ENCODE data around the gene CXCL8.
"Not testable (repeated sequence)": the region's sequence is repeated elsewhere in the genome, so short reads cannot be mapped to it uniquely, and the experiment has no call there.

Gene CXCL8

GRCh38 chr4:73744203-73744602 lies 3.8 kb downstream of the CXCL8 start:
- no peak for DNase-seq

GRCh38 chr4:73750730-73751129 lies 10.4 kb downstream of the CXCL8 start:
- no peak for DNase-seq

- no peak for DNase-seq
Measured at GRCh38 chr4:73751166-73751565, 10.8 kb downstream of the CXCL8 start.

- no peak for DNase-seq
Measured at GRCh38 chr4:73751830-73752229, 11.5 kb downstream of the CXCL8 start.

- DNase-seq, result no peak
Measured at GRCh38 chr4:73752424-73752823, 12.1 kb downstream of the CXCL8 start.

- DNase-seq, result no peak
Measured at GRCh38 chr4:73753215-73753614, 12.8 kb downstream of the CXCL8 start.

GRCh38 chr4:73754934-73755333 lies 14.6 kb downstream of the CXCL8 start:
- no peak for DNase-seq

- no peak for DNase-seq
Measured at GRCh38 chr4:73759357-73759756, 19.0 kb downstream of the CXCL8 start.

- DNase-seq, result no peak
Measured at GRCh38 chr4:73761856-73762255, 21.5 kb downstream of the CXCL8 start.

- no peak for DNase-seq
Measured at GRCh38 chr4:73762409-73762808, 22.0 kb downstream of the CXCL8 start.

- DNase-seq, result no peak
Measured at GRCh38 chr4:73763877-73764276, 23.5 kb downstream of the CXCL8 start.

GRCh38 chr4:73764513-73764912 lies 24.1 kb downstream of the CXCL8 start:
- DNase-seq, result no peak

- no peak for DNase-seq
Measured at GRCh38 chr4:73765296-73765695, 24.9 kb downstream of the CXCL8 start.

GRCh38 chr4:73770917-73771316 lies 30.5 kb downstream of the CXCL8 start:
- DNase-seq, result no peak

GRCh38 chr4:73772363-73772762 lies 32.0 kb downstream of the CXCL8 start:
- DNase-seq, result no peak

GRCh38 chr4:73774406-73774805 lies 34.0 kb downstream of the CXCL8 start:
- DNase-seq, result not testable (repeated sequence)

GRCh38 chr4:73776321-73776729 lies 36.0 kb downstream of the CXCL8 start:
- no peak for DNase-seq

GRCh38 chr4:73777612-73778011 lies 37.2 kb downstream of the CXCL8 start:
- DNase-seq, result no peak

GRCh38 chr4:73780243-73780642 lies 39.9 kb downstream of the CXCL8 start:
- no peak for DNase-seq

GRCh38 chr4:73780834-73781233 lies 40.5 kb downstream of the CXCL8 start:
- DNase-seq, result no peak

- no peak for DNase-seq
Measured at GRCh38 chr4:73788411-73788810, 48.0 kb downstream of the CXCL8 start.

All from activated T-cell treated with anti-CD3 and anti-CD28 coated beads, Interleukin-2, amount 50 U/mL, for 1 hour (primary cell).